ENCODE results near the gene ABT1. TPM values are rescaled to one million over a fixed set of nuclear protein-coding genes. Genes with fewer than 3 reads are reported as not detected.

ABT1 gene
- total RNA-seq, 1 donor from 2014 or later = 21.4 TPM

- no peak for TF ChIP-seq CTCF (conservative IDR thresholded peaks at IDR 0.05)
- peaks cover 6% of the 10 kb centered on the region for H3K9me3 Mint-ChIP-seq
- peak overlapping the region; percentile 41 for H3K27ac Mint-ChIP-seq
- H3K4me3 Mint-ChIP-seq = peak overlapping the region; percentile 90
- peaks cover 8% of the 10 kb centered on the region for H3K4me1 Mint-ChIP-seq (ENCODE audit: unreplicated experiment)
- peaks cover 84% of the 10 kb centered on the region for H3K27me3 Mint-ChIP-seq
- DNase-seq (ENCODE audit: extremely low spot score, unreplicated experiment) = no peak
- H3K36me3 Mint-ChIP-seq = no peaks in the 10 kb centered on the region
These were observed 19.1 kb upstream of the ABT1 start for GRCh38 chr6:26577720-26578072.

- no peak for TF ChIP-seq CTCF (conservative IDR thresholded peaks at IDR 0.05)
- DNase-seq (ENCODE audit: extremely low spot score, unreplicated experiment) = no peak
- peak overlapping the region; percentile 66 for H3K4me3 Mint-ChIP-seq
- peaks cover 87% of the 10 kb centered on the region for H3K27me3 Mint-ChIP-seq
- no peaks in the 10 kb centered on the region for H3K36me3 Mint-ChIP-seq
- H3K9me3 Mint-ChIP-seq = peaks cover 6% of the 10 kb centered on the region
- H3K27ac Mint-ChIP-seq = no peak overlapping the region
- H3K4me1 Mint-ChIP-seq (ENCODE audit: unreplicated experiment) = peaks cover 8% of the 10 kb centered on the region
These were observed 18.5 kb upstream of the ABT1 start for GRCh38 chr6:26578279-26578678.

GRCh38 chr6:26578741-26579140 lies 18.0 kb upstream of the ABT1 start:
- TF ChIP-seq CTCF (conservative IDR thresholded peaks at IDR 0.05) = no peak
- peaks cover 6% of the 10 kb centered on the region for H3K9me3 Mint-ChIP-seq

GRCh38 chr6:26581164-26581915 lies 15.4 kb upstream of the ABT1 start:
- H3K27ac Mint-ChIP-seq = no peak overlapping the region
- H3K27me3 Mint-ChIP-seq = peaks cover 89% of the 10 kb centered on the region
- TF ChIP-seq CTCF (conservative IDR thresholded peaks at IDR 0.05) = no peak
- peaks cover 8% of the 10 kb centered on the region for H3K4me1 Mint-ChIP-seq (ENCODE audit: unreplicated experiment)
- peaks cover 6% of the 10 kb centered on the region for H3K9me3 Mint-ChIP-seq
- H3K4me3 Mint-ChIP-seq = no peak overlapping the region
- no peak for DNase-seq (ENCODE audit: extremely low spot score, unreplicated experiment)
- no peaks in the 10 kb centered on the region for H3K36me3 Mint-ChIP-seq

More at GRCh38 chr6:26578741-26579140, 18.0 kb upstream of the ABT1 start:
- Mint-ChIP-seq H3K36me3 (no peaks in the 10 kb centered on the region), H3K4me3 (peak overlapping the region; percentile 66), H3K27me3 (peaks cover 89% of the 10 kb centered on the region), H3K27ac (no peak overlapping the region), H3K4me1 (ENCODE audit: unreplicated experiment) (peaks cover 8% of the 10 kb centered on the region)
- DNase-seq (ENCODE audit: extremely low spot score, unreplicated experiment) = no peak

- Mint-ChIP-seq H3K9me3 (no peaks in the 10 kb centered on the region), H3K4me1 (ENCODE audit: unreplicated experiment) (no peaks in the 10 kb centered on the region), H3K36me3 (no peaks in the 10 kb centered on the region), H3K27me3 (peaks cover 65% of the 10 kb centered on the region), H3K4me3 (no peak overlapping the region), H3K27ac (no peak overlapping the region)
- no peak for DNase-seq (ENCODE audit: extremely low spot score, unreplicated experiment)
- TF ChIP-seq CTCF (conservative IDR thresholded peaks at IDR 0.05) = no peak
These were observed 7.8 kb upstream of the ABT1 start for GRCh38 chr6:26588965-26589364.

Measured in type B pancreatic cell (in vitro differentiated cells).